Measurements from ENCODE around the gene METTL27.
"Not testable (repeated sequence)": the region's sequence is repeated elsewhere in the genome, so short reads cannot be mapped to it uniquely, and the experiment has no call there.

METTL27 gene

DNA sequence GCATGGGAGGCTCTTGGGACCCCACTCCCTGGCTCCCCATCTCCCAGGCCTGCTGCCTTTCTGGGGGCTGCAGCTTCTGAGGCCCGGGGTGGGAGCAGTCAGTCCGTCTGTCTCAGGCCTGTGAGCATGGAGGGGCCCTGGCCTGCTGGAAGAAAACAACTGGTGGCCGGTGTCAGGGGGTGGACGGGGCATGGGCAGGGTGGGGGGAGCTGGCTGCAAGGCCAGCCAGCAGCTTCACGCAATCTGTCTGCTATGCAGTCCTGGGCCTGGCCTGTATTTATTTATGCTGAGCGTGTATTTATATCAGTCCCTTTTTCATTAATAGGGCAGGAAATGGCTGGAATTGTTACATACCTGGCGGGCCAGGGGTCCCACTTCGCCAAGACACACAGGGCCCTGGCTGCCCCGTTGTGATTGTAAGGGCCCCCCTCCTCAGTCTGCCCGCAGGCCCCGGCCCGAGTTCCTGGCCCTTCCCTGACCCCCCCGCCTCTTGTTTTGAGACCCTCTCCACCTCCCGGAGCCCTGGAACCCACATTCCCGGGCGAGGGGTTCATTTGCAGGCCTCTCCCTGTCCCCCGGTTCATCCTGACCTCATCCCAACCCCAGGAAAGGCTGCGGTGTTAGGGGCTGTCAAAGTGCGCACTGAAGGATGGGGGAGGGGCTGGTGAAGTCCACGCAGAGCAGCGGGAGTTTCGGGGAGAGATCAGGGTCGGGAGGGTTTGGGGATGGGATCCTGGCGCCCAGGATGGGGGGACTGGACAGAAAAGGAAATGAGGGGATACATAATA, 26.9 kb upstream of the METTL27 start:
- DNase-seq (ENCODE audit: extremely low read depth in 1 of 2, low read depth in 1 of 2): no peak

DNA sequence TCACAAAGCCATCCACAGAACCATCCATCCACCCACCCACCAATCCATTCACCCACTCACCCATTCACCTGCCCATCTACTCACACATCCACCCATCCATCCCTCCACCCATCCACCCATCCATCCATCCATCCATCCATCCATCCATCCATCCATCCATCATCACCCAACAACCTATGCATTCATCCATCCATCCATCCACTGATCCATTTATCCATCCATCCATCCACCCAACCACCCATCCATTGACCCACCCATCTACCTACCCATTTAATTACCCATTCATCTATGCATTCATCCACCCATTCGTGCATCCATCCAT, 24.1 kb upstream of the METTL27 start:
- no peak for DNase-seq (ENCODE audit: extremely low read depth in 1 of 2, low read depth in 1 of 2)

DNA sequence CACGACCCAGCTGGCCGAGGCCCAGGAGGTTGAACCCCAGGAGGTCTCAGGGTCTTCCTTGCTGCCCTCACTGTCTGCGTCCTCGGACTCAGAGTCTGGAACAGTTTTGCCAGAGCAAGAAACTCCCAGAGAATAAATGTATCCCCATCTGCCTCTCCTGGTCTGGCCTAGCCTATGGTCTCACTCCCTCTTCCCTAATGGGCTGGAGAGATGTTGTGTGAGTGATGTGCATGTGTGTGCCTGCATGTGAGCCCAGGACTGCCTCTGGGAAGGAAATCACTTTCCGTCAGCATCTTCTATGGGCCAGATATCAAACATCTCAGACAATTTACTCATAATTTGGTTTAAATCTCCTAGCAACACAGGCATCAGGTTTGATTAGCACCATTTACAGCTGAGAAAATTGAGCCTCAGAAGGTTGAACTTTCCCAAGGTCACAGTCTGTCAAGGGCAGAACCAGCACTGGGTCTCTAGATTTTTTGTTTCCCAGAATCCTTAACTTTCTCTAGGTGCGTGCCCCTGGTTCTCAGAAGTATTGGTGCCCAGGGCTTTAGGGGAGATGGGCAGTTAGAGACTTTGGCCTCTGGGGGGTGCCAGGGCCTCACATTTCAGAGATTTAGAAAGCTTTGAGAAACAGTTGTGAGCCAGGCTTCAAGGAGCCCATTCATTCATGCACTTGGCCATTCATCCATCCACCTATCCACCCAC, 23.6 kb upstream of the METTL27 start:
- DNase-seq (ENCODE audit: extremely low read depth in 1 of 2, low read depth in 1 of 2): no peak

DNA sequence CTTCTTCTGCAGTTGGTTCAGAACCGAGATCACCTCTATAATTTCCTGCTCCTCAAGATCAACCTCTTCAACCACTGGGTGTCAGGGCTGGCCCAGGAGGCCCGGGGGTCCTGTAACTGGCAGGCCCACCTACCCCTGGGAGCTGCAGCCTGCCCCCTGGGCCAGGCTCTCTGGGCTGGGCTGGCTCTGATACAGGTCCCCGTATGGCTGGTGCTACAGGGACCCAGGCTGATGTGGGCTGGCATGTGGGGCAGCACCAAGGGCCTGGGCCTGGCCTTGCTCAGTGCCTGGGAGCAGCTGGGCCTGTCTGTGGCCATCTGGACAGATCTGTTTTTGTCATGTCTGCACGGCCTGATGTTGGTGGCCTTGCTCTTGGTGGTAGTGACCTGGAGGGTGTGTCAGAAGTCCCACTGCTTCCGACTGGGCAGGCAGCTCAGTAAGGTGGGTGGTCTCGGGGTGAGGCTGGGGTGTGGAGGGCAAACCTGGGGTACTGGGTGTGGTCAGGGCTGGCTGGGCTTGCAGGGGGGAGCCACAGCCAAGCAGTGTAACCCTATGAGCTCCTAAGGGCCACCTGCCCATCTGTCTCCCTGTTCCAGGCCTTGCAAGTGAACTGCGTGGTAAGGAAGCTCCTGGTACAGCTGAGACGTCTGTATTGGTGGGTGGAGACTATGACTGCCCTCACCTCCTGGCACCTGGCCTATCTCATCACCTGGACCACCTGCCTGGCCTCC, 22.8 kb upstream of the METTL27 start:
- no peak for DNase-seq (ENCODE audit: extremely low read depth in 1 of 2, low read depth in 1 of 2)

DNA sequence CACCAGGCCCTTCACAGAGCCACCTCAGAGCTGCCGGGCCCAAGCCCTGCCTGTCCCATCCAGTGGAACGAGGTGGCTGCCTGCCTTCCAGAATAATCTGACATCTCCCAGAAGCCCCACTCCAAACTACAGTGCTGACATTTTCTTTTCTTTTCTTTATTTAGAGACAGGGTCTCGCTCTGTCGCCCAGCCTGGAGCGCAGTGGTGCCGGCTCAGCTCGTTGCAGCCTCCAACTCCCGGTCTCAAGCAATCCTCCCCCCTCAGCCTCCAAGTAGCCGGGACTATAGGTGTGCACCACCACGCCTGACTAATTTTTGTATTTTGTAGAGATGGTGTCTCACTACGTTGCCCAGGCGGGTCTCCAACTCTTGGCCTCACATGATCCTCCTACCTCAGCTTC, 19.0 kb upstream of the METTL27 start:
- DNase-seq (ENCODE audit: extremely low read depth in 1 of 2, low read depth in 1 of 2): no peak

DNA sequence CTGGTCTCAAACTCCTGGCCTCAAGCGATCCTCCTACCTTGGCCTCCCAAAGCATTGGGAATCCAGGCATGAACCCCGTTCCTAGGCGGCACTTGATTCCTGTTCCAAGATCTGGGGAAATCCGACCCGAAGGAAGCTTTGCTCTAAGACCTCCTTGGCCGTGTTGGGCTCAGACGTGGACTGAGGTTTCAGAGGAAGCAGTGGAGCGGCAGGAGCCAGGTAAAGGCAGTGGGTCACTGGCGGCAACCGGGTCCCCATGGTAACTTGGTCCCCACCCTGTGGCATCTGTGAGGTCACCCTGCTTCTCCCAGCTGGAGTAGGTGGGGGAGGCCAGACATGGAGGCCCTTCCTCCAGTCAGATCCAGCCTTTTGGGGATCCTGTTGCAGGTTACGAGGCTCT, 18.5 kb upstream of the METTL27 start, which contains the start of gene TMEM270:
Gene TMEM270 (plus strand): TSS at position 301 of the 400 bp plus-strand sequence. CDS start 36 bp downstream, at position 337.
- DNase-seq (ENCODE audit: extremely low read depth in 1 of 2, low read depth in 1 of 2): no peak

DNA sequence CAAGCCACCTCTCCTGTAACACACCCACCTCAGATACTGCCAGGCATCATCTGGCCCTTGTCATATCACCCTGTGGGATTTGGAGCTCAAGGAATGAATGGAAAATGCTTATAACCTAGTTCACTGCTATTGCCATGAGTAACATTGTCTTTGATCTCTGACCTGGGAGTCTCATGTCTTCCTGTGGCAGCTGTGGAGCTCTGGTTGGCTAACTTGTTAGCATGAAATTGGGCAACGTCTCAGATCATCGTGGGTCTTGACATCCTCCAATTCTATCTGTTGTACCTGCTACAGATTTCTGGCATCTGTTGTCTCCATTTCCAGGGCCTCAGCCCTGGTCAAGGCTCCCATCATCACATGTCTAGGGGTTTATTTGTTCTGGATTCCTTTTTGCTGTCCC, 16.5 kb upstream of the METTL27 start:
- DNase-seq (ENCODE audit: extremely low read depth in 1 of 2, low read depth in 1 of 2): no peak

DNA sequence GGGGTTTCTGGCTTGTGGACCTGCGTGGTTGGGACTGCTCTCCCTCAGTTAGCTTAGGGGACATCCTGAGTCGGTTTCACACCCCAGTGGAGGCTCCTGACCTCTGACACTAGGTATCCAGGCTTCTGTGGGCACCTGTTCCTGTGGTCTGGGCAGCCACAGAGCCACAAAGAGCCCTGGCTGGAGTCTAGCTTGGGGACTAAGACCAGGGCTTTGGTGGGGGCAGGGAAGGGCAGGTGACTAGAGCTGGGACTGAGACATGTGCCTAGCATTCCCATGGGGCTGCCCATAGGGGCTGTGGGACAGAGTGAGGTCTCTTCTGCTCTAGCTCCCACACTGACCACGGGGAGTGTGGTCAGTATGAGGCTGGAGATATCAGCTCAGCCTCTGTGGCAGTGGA, 14.6 kb upstream of the METTL27 start:
- DNase-seq (ENCODE audit: extremely low read depth in 1 of 2, low read depth in 1 of 2): no peak

DNA sequence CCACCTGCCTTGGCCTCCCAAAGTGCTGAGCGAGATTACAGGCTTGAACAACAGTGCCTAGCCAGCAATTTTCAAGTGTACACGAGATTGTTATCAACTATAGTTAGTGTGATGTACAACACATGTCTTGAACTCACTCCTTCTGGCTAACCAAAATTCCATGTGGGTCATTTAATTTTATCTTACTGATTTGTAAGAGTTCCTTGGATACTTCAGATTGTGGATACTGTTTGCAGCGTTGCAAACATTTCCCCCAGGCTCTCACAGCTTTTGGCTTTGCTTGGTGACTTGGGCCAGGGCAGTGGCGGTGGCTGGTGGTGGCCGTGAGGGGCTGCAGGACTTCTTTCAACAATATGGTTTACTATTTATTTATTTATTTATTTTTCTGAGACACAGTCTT, 10.2 kb upstream of the METTL27 start:
- no peak for DNase-seq (ENCODE audit: extremely low read depth in 1 of 2, low read depth in 1 of 2)

DNA sequence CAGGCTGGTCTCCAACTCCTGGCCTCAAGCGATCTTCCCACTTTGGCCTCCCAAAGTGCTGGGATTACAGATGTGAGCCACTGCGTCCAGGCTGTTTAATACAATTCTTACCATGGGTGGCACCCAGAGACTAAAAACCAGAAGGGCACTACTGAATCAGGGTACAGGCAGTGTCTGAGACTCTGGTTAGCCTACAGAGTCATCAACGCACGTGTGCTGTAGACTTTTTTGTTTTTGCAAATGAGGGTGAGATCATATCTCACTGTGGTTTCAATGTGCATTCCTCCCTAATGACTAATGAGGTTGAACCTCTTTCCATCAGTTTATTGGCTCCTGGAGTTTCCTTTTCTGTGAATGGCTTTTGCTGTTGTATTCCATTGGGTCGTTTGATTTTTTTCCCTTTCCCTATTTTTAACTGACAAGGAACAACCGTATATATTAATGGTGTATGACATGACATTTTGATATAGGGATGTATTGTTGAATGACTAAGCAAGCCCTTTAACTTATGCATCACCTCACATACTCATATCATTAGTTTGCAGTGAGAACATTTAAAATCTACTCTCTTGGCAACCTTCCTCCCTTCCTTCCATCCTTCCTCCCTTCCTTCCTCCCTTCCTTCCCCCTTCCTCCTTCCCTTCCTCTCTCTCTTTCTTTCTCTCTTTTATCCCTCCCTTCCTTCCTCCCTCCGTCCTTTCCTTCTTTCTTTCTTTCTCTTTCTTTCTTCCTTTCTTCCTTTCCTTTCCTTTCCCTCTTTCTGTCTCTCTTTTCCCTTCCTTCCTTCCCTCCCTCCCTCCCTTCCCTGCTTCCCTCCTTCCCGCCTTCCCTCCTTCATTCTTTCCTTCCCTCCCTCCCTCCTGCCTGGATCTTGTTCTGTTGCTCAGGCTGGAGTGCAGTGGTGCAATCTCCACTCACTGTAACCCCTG, 9.4 kb upstream of the METTL27 start:
- DNase-seq (ENCODE audit: extremely low read depth in 1 of 2, low read depth in 1 of 2): no peak

DNA sequence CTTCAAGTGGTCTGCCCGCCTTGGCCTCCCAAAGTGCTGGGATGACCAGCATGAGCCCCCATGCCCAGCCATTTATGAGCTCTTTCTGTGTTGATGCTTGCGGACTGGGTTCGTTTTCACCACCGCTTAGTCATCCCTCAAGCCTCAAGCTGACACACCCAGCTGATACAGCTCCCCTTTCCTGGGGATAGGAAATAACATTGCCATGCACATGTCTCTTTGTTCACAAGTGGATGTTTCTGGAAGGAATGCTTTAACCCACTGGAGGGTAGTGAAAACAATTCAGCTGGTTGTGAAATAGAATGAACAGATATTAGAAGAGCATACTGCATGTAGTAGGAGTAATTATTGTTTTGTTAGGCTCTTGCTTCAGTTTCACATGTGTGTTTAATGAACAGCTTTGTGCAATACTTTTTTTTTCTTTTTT, 8.5 kb upstream of the METTL27 start:
- DNase-seq (ENCODE audit: extremely low read depth in 1 of 2, low read depth in 1 of 2): no peak

DNA sequence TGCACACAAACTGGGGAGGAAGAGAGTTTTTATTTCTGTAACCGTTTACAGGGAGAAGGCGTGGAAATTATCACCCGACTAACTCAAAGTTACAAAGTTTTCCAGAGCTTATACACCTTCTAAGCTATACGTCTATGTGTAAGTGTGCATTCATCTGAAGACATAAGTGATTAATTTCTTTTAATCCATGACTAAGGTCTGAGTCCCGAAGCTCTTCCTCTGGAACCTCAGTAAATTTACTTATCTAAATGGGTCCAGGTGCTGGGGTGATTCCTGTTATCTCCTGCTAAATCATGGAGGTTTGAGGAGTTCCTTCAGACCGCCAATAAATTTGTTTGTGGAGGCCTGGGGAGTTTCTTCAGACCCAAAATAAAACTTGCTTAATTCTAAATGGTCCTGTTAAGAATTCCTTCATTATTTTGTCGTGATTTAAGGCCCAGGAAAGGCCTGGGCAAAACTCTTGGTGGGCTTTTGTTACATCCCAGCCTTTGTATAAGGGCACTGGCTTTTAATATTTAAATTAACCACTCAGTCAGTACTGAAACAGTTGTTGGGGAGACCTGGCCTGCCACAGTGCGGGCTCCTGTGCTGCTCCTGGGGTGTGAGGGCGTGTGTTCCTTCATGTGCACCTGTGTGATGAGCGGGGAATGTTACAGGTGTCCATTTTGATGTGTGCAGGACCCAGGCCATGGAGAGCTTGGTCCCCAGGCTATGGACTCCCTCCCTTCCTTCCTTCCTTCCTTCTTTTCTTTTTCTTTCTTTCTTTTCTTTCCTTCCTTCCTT, 5.8 kb upstream of the METTL27 start:
- DNase-seq (ENCODE audit: extremely low read depth in 1 of 2, low read depth in 1 of 2): no peak

DNA sequence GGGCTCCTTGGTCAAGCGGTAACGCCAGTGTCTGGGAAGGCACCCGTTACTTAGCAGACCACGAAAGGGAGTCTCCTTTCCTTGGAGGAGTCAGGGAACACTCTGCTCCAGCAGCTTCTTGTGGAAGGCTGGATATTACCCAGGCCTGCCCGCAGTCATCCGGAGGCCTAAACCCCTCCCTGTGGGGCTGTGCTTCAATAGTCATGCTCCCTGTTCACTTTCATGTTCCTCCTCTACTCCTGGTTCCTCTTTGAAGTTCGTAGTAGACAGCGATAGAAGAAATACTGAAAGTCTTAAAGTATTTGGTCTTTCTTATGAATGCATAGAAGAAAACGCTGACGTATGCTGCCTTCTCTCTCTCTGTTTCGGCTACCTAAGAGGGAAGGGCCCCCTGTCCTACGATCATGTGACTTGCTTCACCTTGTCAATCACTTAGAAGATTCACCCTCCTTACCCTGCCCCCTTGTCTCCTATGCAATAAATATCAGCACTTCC, 3.4 kb upstream of the METTL27 start:
- DNase-seq (ENCODE audit: extremely low read depth in 1 of 2, low read depth in 1 of 2): not testable (repeated sequence)

DNA sequence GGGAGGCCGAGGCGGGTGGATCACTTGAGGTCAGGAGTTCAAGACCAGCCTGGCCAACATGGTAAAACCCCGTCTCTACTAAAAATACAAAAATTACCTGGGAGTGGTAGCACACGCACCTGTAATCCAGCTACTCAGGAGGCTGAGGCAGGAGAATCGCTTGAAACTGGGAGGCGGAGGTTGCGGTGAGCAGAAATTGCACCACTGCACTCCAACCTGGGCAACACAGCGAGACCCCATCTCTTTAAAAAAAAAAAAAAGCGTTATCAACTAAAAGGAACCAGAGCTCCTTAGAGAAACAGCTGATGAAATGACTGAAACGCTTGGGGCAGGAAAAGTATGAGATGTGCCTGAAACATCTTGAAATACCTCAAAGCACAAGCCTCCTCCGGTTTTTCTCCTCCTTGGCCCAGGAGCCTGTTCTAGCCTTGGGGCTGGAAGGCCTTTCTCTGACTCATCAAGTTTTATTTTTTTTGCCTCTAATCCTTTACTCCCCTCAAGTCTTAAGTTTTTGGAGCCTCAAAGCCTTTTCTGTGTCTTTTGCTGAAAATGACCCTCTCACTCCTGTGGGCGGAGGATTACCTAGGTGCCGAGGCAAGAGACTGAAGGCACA, 2.6 kb upstream of the METTL27 start:
- DNase-seq (ENCODE audit: extremely low read depth in 1 of 2, low read depth in 1 of 2): no peak

DNA sequence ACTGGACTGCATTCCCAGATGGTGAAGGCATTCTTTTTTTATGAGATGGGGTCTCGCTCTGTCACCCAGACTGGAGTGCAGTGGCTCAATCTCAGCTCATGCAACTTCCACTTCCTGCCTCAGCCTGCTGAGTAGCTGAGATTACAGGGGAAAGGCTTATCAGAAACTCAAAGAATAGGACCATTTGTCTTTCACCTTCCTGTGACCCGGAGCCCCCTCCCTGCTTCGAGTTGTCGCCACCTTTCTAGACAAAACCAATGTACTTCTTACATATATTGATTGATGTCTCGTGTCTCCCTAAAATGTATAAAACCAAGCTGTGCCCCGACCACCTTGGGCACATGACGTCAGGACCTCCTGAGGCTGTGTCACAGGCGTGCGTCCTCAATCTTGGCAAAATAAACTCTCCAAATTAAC, 1.8 kb upstream of the METTL27 start:
- no peak for DNase-seq (ENCODE audit: extremely low read depth in 1 of 2, low read depth in 1 of 2)

DNA sequence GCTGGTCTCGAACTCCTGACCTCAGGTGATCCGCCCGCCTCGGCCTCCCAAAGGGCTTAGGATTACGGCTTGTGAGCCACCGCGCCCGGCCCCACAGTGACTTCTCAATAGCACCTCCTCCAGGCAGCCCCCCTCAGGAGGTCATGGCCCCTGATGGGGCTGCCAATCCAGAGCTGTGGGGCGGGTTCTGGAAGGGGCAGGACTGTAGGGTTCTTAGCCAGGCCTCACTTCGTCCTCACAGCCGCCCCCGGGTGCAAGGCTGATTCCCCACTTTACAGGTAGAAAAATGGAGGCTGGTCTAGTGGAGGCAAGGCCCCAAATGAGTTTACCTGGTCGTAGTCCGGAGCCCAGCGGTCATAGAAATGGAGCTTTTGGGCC, 638 bp downstream of the METTL27 start:
- DNase-seq (ENCODE audit: extremely low read depth in 1 of 2, low read depth in 1 of 2): no peak

DNA sequence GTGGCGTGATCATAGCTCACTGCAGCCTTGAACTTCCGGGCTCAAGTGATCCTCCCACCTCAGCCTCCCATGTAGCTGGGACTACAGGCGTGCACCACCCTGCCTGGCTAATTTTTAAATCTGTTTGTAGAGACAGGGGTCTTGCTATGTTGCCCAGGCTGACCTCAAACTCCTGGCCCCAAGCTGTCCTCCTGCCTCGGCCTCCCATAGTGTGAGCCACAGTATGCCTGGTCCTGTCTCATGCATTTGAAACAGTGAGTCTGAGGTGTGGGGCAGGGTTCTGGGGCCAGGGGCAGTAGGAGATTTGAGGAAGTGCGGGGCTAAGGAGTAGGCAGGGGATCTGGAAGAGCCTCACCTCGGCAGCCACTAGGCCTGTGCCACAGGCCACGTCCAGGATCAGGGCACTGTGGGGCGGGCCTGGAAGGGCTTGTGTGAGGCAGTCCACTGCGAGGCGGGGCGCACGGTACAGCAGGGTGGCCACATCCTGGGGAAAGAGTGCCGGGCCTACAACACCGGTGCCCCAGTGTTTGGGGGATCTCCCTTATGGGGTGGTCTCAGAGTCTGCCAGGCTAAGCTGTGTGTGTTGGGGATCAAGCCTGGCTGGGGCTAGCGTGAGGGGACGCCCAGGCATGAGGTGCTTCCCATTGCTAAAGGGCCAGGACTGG, 1.5 kb downstream of the METTL27 start:
- DNase-seq (ENCODE audit: extremely low read depth in 1 of 2, low read depth in 1 of 2): no peak

DNA sequence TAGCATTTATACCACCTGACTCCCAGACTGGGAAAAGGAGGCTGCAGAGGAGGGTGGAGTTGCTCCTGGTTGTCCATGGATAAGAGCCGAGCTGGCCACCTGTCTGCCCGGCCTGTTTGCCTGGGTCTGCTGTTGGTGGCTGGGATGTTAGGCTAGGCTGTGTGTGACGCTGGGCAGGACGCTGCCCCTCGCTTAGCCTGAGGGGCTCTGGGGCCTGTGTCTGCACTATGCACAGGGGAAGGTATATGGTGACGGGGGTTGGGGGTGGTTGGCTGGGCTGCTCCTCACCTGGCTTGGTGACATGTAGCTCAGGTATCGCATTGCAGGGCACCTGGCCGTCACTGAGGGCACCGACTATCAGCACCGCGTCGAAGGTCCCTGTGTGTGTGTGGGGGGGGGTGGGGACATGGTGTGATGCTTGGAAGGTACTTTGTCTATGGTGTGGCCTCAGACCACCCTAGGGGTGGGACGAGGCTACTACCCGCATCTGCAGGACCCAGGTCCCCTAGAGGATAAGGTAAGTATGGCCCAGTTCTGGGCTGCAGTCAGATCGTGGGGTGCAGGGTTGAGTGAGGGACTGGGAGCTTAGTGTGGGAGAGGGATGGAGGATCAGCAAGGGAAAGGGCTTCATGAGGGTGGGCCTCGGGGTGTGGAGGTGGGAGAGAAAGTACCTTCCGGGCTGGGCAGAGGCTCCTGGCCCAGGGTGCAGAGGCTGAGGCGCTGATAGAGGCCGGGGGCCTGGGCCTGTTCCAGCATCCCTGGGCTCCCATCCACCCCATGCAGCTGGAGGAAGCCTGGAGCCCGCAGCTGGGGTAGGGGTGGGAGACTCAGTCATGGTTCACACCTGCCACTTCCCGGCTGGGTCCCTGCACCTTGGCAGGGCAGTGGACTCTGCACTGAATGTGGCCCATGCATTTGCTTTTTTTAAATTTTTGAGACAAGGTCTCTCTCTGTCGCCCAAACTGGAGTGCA, 2.3 kb downstream of the METTL27 start:
- no peak for DNase-seq (ENCODE audit: extremely low read depth in 1 of 2, low read depth in 1 of 2)

Data from activated CD8-positive, alpha-beta memory T cell treated with anti-CD3 and anti-CD28 coated beads for 1 hour (primary cell).